Heart left ventricle (tissue), 16 donors: ENCODE data around the gene CEP350. TPM values are rescaled to one million over a fixed set of nuclear protein-coding genes. Genes with fewer than 3 reads are reported as not detected.
A peak's percentile ranks its signal among the peaks of the same experiment; 100 is the strongest.

Experiments used
- ATAC-seq, 4 donors: fragments of 200-7000 bp; cut with Tn5 transposase; one replicate each; pipeline ENCODE4 v1.9.1; 2020 to 2022; ENCODE audit warnings: moderate library complexity in 4 of 4, mild to moderate bottlenecking in 3 of 4, moderate number of reproducible peaks in 1 of 4
- DNase-seq, 5 donors: peaks; one replicate each; pipeline ENCODE4 v3.0.0-alpha.2; 2020
- H3K27ac ChIP-seq, 12 donors: fragments of 200-600 bp; sonication (generic) in 4 of 12; one replicate each; pipeline versions ENCODE4 v1.5.0 to v1.8.0; 2016 to 2022; ENCODE audit warnings: mild to moderate bottlenecking in 2 of 12
- H3K27me3 ChIP-seq, 9 donors: fragments of 200-600 bp; sonication (generic) in 2 of 9; one replicate each; pipeline versions ENCODE4 v1.5.1 to v1.8.0; 2016 to 2022; ENCODE audit warnings: mild to moderate bottlenecking in 3 of 9
- H3K36me3 ChIP-seq, 9 donors: fragments of 200-600 bp; sonication (generic) in 2 of 9; one replicate each; pipeline versions ENCODE4 v1.5.0 to v1.8.0; 2018 to 2022; ENCODE audit warnings: mild to moderate bottlenecking in 2 of 9
- H3K4me1 ChIP-seq, 12 donors: fragments of 200-600 bp; sonication (generic) in 4 of 12; one replicate each; pipeline versions ENCODE4 v1.5.0 to v1.8.0; 2016 to 2022; ENCODE audit warnings: mild to moderate bottlenecking in 3 of 12
- H3K4me3 ChIP-seq, 12 donors: fragments of 200-600 bp; sonication (generic) in 4 of 12; one replicate each; pipeline versions ENCODE4 v1.5.0 to v1.8.0; 2017 to 2022; ENCODE audit warnings: mild to moderate bottlenecking in 9 of 12, moderate library complexity in 4 of 12
- H3K9me3 ChIP-seq, 12 donors: fragments of 200-600 bp; sonication (generic) in 4 of 12; one replicate each; pipeline versions ENCODE4 v1.5.0 to v1.8.0; 2016 to 2022; ENCODE audit warnings: mild to moderate bottlenecking in 1 of 12
- CTCF ChIP-seq, 12 donors: fragments of 200-600 bp; sonication (generic) in 4 of 12; IDR thresholded peaks; one replicate each; pipeline versions ENCODE4 v1.5.0 to v1.8.0; 2018 to 2022; ENCODE audit warnings: antibody characterized with exemption in 12 of 12, mild to moderate bottlenecking in 5 of 12
- POLR2A ChIP-seq, 2 donors: fragments of 450-650 bp; IDR thresholded peaks; one replicate each; pipeline ENCODE4 v1.6.1; 2017; ENCODE audit warnings: antibody characterized with exemption in 2 of 2, mild to moderate bottlenecking in 2 of 2, moderate library complexity in 2 of 2
- WGBS, 4 donors: extraction: QIAGEN DNeasy Blood & Tissue Kit in 2 of 4; methylation state at CpG; one replicate each; pipeline versions ENCODE4 v1.1.5 to v1.1.7; 2013 to 2018; 5-methylcytosine and 5-hydroxymethylcytosine counted together
- intact Hi-C, 10 donors: fragments of 100-400 bp; cut with DNase I; formaldehyde crosslinking; loops; one replicate each; pipeline versions ENCODE4 v1.11.1 to v1.14.2; 2022
- polyA plus RNA-seq, 2 donors: library from polyadenylated mRNA; stranded (reverse); fragments of 200-250 nt; gene quantifications; one replicate each; pipeline ENCODE4 v1.2.3, GENCODE V29; 2013
- total RNA-seq, 9 donors: library from RNA; depleted of rRNA in 2 of 9; stranded (reverse); fragments of >200 nt in 2 of 9; fragmentation: NEBNext Ultra II Directional in 3 of 9; extraction: Animal tissue kit (Norgen Biotek cat#: 25700) in 3 of 9; gene quantifications; one replicate each; pipeline versions ENCODE4 v1.1.0 to v1.2.4, GENCODE V29; 2016 to 2023
- donor health status: ischemic (EF 13 %, LVEDD 7.1; RV severe dilation, severe dysfunction).
- donor health status: healthy with polysubstance abuse.
- donor health status: DM: no; HTN: yes; CAD: no.
- donor health status: DM: no; HTN: no; CAD: no.
- donor health status: ischemic (EF 25% LVEDD 6.9; RV normal size, moderate dysfunction).
- donor health status: ischemic (EF 25% LVEDD 5.7; RV mildly dilated, moderate dysfunction).
- donor health status: healthy.
- donor health status: DM: yes; HTN: yes; CAD: no.
- donor health status: ischemic (EF 35%, LVEDD 5.7; RV mildly dilated, moderate dysfunction).
- donor health status: nonischemic (EF 11% LVEDD 7.7; RV severe dilation, severe dysfunction).
- donor health status: DM: yes; HTN: yes; CAD: no.
- donor health status: PGD.
- donor health status: ischemic (EF 29% LVEDD 5.4; RV normal size, mild dysfunction).
- donor health status: nonischemic (EF 23%, LVEDD 6.1; RV moderate dilation, normal function).

Gene CEP350
- total and polyA plus RNA-seq, 11 donors = 7.8 to 65.3 (median 40.4) TPM

GRCh38 chr1:180154325-180155181 lies 199.9 kb downstream of the CEP350 start, which contains the start of gene QSOX1:
QSOX1 (plus strand) TSS chr1:180154869; CDS start chr1:180154908, 39 bp downstream.
- intact Hi-C loops = loop anchor here in 3 of 10 donors (5.0 to 10.0 kb wide), 3 partner anchors 37 to 200 kb away; partner anchors contain the start of gene CEP350 (in 1 of the 3)
- no peaks in the 10 kb centered on the region for H3K9me3 ChIP-seq
- WGBS, 4 donors = 0 to 1% (median 1%) methylated on average over 26 to 100 of the region's 100 CpGs
- DNase-seq (peak; percentile 91 to 96 (median 93)), ATAC-seq (peak; percentile 72 to 97 (median 92))
- TF ChIP-seq POLR2A (IDR thresholded peaks at IDR 0.05) (peak; percentile 76 to 95), CTCF (IDR thresholded peaks at IDR 0.05) (peak in 8 of 12 donors; percentile 15 to 47 (median 38))
- no peaks in the 10 kb centered on the region for H3K36me3 ChIP-seq
- H3K27me3 ChIP-seq = no peaks in the 10 kb centered on the region
- peak within 1 kb of the TSS; percentile 70 to 100 (median 98) for H3K4me3 ChIP-seq
- H3K27ac ChIP-seq = peak within 1 kb of the TSS; percentile 83 to 99 (median 96)
- peaks cover 0 to 54% (median 23%) of the 10 kb centered on the region in 12 donors for H3K4me1 ChIP-seq

GRCh38 chr1:180155182-180155682 lies 200.6 kb downstream of the CEP350 start:
- intact Hi-C loops = loop anchor here in 1 of 10 donors (10.0 kb wide), 1 partner anchor 200 kb away; the partner anchor contains the start of gene CEP350
- WGBS, 4 donors = 2 to 3% (median 3%) methylated on average over 26 to 29 of the region's 29 CpGs

GRCh38 chr1:180156201-180156600 lies 201.6 kb downstream of the CEP350 start:
- whole genome bisulfite sequencing, 4 donors = 86 to 95% (median 91%) methylated on average over 4 of the region's 4 CpGs
- no peak for DNase-seq
- no peaks in the 10 kb centered on the region for H3K36me3 ChIP-seq
- no peaks in the 10 kb centered on the region for H3K9me3 ChIP-seq
- no peak for ATAC-seq
- peak overlapping the region in 1 of 12 donors; percentile 68 for H3K27ac ChIP-seq
- TF ChIP-seq CTCF (IDR thresholded peaks at IDR 0.05) = no peak
- TF ChIP-seq POLR2A (IDR thresholded peaks at IDR 0.05) = no peak
- H3K4me1 ChIP-seq = peaks cover 0 to 67% (median 23%) of the 10 kb centered on the region in 12 donors
- H3K4me3 ChIP-seq = peak overlapping the region in 7 of 12 donors; percentile 70 to 99 (median 98)
- intact Hi-C loops = loop anchor here in 1 of 10 donors (10.0 kb wide), 1 partner anchor 201 kb away; the partner anchor contains the start of gene CEP350
- no peaks in the 10 kb centered on the region for H3K27me3 ChIP-seq

More at GRCh38 chr1:180155182-180155682, 200.6 kb downstream of the CEP350 start:
- Histone ChIP-seq H3K9me3 (no peaks in the 10 kb centered on the region), H3K4me3 (peak overlapping the region; percentile 70 to 100 (median 98)), H3K4me1 (peaks cover 0 to 59% (median 23%) of the 10 kb centered on the region in 12 donors), H3K27me3 (no peaks in the 10 kb centered on the region), H3K27ac (peak overlapping the region in 11 of 12 donors; percentile 94 to 99 (median 96)), H3K36me3 (no peaks in the 10 kb centered on the region)
- no peak for TF ChIP-seq POLR2A (IDR thresholded peaks at IDR 0.05)
- no peak for TF ChIP-seq CTCF (IDR thresholded peaks at IDR 0.05)
- peak in 2 of 4 donors; percentile 7 to 11 for ATAC-seq
- no peak for DNase-seq
